CD4-positive, alpha-beta T cell (primary cell): ENCODE results near the gene CLIP2. TPM values are rescaled to one million over a fixed set of nuclear protein-coding genes. Genes with fewer than 3 reads are reported as not detected.

Source experiments
- ATAC-seq: fragments of 200-7000 bp; cut with Tn5 transposase; one replicate; pipeline ENCODE4 v1.10.0; 2022; ENCODE audit warnings: mild to moderate bottlenecking; ENCODE audit not compliant: poor library complexity
- CTCF ChIA-PET: fragments of 350-600 bp; sonication (Branson Sonifier 250); formaldehyde crosslinking; loops from one replicate; lab custom pipeline; 2021; ENCODE audit warnings: antibody characterized with exemption, inconsistent platforms; lab: Charles Lee
- POLR2A ChIA-PET: fragments of 350-600 bp; sonication (Branson Sonifier 250); formaldehyde crosslinking; loops from one replicate; lab custom pipeline; 2021; ENCODE audit warnings: antibody characterized with exemption, inconsistent platforms; lab: Charles Lee
- DNase-seq, 14 experiments: peaks; one replicate each; pipeline ENCODE4 v3.0.0-alpha.2; 2013 to 2020; ENCODE audit warnings: mixed read lengths in 2 of 14
- H3K27ac ChIP-seq, 2 donors: one replicate each; pipeline versions ENCODE4 v1.5.1 to v1.7.0; 2013; ENCODE audit warnings: low read length in 2 of 2, low read depth in 1 of 2, mild to moderate bottlenecking in 1 of 2
- H3K27me3 ChIP-seq, 2 experiments: 1 replicate in 1 of 2; 2 replicates in 1 of 2; pipeline versions ENCODE4 v1.6.1 to v1.7.0; 2013; ENCODE audit warnings: low read length in 2 of 2, control low read depth in 1 of 2, mild to moderate bottlenecking in 1 of 2, moderate library complexity in 1 of 2; ENCODE audit not compliant: insufficient read depth in 2 of 2, control insufficient read depth in 1 of 2
- H3K36me3 ChIP-seq: one replicate; pipeline ENCODE4 v1.6.1; 2013; ENCODE audit warnings: low read length, control low read depth; ENCODE audit not compliant: insufficient read depth
- H3K4me1 ChIP-seq: one replicate; pipeline ENCODE4 v1.6.1; 2013; ENCODE audit warnings: low read length, control low read depth; ENCODE audit not compliant: insufficient read depth
- H3K4me3 ChIP-seq: one replicate; pipeline ENCODE4 v1.5.1; 2013; ENCODE audit warnings: mild to moderate bottlenecking, low read length, moderate library complexity
- H3K9me3 ChIP-seq, 2 experiments: 1 replicate in 1 of 2; 2 replicates in 1 of 2; pipeline versions ENCODE4 v1.6.1 to v1.7.0; 2013; ENCODE audit warnings: low read length in 2 of 2, mild to moderate bottlenecking in 2 of 2, control low read depth in 1 of 2, moderate library complexity in 1 of 2; ENCODE audit not compliant: control insufficient read depth in 1 of 2, insufficient read depth in 1 of 2
- H3K27ac Mint-ChIP-seq: one replicate; pipeline ENCODE4 v1.8.0; 2020; ENCODE audit warnings: mixed read lengths
- H3K27me3 Mint-ChIP-seq: one replicate; pipeline ENCODE4 v1.8.0; 2021; ENCODE audit warnings: mixed read lengths
- H3K36me3 Mint-ChIP-seq: one replicate; pipeline ENCODE4 v1.8.0; 2021; ENCODE audit warnings: low read depth, mixed read lengths
- H3K4me1 Mint-ChIP-seq: one replicate; pipeline ENCODE4 v1.8.0; 2021; ENCODE audit warnings: low read depth, mixed read lengths
- H3K4me3 Mint-ChIP-seq: one replicate; pipeline ENCODE4 v1.8.0; 2020; ENCODE audit warnings: mild to moderate bottlenecking, mixed read lengths
- H3K9me3 Mint-ChIP-seq: one replicate; pipeline ENCODE4 v1.8.0; 2020; ENCODE audit warnings: mixed read lengths
- intact Hi-C, 2 experiments: fragments of 100-400 bp; cut with DNase I in 1 of 2; cut with micrococcal nuclease in 1 of 2; formaldehyde crosslinking; loops; one replicate each; pipeline versions ENCODE4 v1.15.1 to v1.9.0; 2023 to 2025; cut with DNase I, micrococcal nuclease
- total RNA-seq, 174 experiments: library from RNA in 2 of 174; stranded (reverse) in 2 of 174; gene quantifications; one replicate each; pipeline ENCODE4 v1.2.3 and lab custom pipeline; 2021 to 2026
- TF ChIP-seq, protein P1 (sequence below): fragments of 200-600 bp; IDR thresholded peaks from one replicate; pipeline ENCODE4 v1.8.0; 2022; ENCODE audit warnings: antibody characterized with exemption, mild to moderate bottlenecking

Gene CLIP2
- total RNA-seq, 2 experiments from 2014 or later, result 2.4 to 2.7 TPM

DNA sequence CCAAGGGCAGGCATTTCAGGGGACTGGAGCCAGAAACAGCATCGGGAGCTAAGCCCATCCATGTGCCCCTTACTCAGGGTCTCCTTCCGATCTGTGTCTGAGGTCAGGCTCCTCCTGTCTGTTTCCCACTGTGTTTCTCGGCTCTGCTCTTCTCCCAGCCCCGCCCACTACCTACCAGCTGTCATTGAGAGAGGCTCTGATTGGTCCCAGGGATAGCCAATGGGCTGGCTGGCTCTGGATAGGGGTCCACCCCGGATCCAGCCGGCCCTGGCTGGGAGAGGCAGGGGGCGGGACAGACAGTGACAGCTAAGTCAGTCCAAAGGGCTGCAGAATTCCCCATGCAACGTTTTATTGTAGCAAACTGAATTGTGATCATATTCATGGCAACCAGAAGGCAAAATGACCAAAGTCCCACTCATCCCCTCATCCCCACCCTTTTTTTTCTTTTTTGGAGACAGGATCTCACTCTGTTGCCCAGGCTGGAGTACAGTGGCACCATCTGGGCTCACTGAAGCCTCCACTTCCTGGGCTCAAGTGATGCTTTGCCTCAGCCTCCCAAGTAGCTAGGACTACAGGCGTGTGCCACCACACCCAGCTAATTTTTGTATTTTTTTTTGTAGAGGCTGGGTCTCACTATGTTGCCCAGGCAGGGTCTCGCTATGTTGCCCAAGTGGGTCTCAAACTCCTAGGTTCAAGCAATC is 76.3 kb downstream of the CLIP2 start:
- no peak overlapping the region for H3K27ac Mint-ChIP-seq
- Histone ChIP-seq H3K4me1 (no peaks in the 10 kb centered on the region), H3K9me3 (no peaks in the 10 kb centered on the region), H3K27ac (no peak overlapping the region), H3K4me3 (no peak overlapping the region), H3K27me3 (no peaks in the 10 kb centered on the region), H3K36me3 (no peaks in the 10 kb centered on the region)
- ChIA-PET POLR2A (no interaction called here), CTCF (no interaction called here)
- DNase-seq (no peak), ATAC-seq (no peak)
- no peaks in the 10 kb centered on the region for H3K27me3 Mint-ChIP-seq
- no peak overlapping the region for H3K4me3 Mint-ChIP-seq
- TF ChIP-seq, protein P1, sequence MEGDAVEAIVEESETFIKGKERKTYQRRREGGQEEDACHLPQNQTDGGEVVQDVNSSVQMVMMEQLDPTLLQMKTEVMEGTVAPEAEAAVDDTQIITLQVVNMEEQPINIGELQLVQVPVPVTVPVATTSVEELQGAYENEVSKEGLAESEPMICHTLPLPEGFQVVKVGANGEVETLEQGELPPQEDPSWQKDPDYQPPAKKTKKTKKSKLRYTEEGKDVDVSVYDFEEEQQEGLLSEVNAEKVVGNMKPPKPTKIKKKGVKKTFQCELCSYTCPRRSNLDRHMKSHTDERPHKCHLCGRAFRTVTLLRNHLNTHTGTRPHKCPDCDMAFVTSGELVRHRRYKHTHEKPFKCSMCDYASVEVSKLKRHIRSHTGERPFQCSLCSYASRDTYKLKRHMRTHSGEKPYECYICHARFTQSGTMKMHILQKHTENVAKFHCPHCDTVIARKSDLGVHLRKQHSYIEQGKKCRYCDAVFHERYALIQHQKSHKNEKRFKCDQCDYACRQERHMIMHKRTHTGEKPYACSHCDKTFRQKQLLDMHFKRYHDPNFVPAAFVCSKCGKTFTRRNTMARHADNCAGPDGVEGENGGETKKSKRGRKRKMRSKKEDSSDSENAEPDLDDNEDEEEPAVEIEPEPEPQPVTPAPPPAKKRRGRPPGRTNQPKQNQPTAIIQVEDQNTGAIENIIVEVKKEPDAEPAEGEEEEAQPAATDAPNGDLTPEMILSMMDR, result no peak
- intact Hi-C loops, result no loop called here
- no peaks in the 10 kb centered on the region for H3K4me1 Mint-ChIP-seq
- no peaks in the 10 kb centered on the region for H3K9me3 Mint-ChIP-seq
- H3K36me3 Mint-ChIP-seq, result no peaks in the 10 kb centered on the region

DNA sequence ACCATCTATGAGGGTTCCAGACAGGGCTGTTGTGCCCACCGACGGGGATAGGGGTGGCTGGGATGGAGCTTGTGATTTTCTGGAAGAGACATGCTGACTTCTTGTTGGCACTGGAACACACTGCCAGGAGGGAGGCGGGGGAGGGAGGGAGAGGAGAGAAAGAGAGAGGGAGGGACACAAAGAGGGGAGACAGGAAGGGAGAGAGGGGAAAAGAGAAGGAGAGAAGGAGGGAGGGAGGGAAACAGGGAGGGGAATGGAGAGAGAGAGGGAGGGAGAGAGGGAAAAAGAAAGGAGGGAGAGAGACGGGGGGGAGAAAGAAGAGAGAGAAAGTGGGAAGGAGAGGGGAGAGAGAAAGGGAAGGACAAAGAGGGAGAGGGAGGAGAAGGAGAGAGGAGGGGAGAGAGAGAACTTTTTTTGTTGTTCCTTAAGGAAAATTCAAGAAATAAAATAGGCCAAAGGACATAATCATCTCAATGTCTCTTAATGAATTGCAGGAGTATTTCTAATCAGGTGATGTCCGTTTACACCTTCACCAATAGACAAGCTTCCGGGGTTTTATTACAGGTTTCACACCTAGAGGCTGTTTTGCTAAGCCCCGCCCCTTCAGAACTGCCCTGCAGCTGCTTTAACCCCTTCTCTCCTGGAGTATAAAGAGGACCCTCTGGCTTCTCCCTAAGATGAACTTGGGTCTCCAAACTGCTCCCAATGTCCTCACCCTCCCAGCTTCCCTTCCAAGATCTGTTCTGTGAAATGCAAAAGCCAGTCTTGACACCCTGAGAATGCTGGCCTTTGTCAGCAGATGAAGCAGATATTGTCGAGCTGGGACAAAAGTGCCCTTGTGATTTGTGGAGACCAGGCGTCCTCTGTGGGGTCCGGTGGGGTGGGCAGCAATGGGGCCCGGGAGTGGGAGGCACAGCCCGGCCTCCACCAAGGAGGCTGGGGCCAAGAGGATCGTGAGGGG is 82.5 kb downstream of the CLIP2 start:
- H3K36me3 ChIP-seq, result no peaks in the 10 kb centered on the region
- POLR2A ChIA-PET, result no interaction called here
- CTCF ChIA-PET, result interaction anchor here (0.7 kb wide), 1 partner anchor 349 kb away, joined by 3 read pairs; no protein-coding TSS in a partner anchor
- Mint-ChIP-seq H3K27me3 (peaks cover 4% of the 10 kb centered on the region), H3K4me3 (no peak overlapping the region), H3K27ac (no peak overlapping the region), H3K4me1 (no peaks in the 10 kb centered on the region), H3K36me3 (no peaks in the 10 kb centered on the region), H3K9me3 (no peaks in the 10 kb centered on the region)
- intact Hi-C loops, result no loop called here
- H3K27ac ChIP-seq, result no peak overlapping the region
- DNase-seq (peak in 2 of 14 experiments; percentile 10 to 12), ATAC-seq (no peak)
- no peak overlapping the region for H3K4me3 ChIP-seq
- H3K4me1 ChIP-seq, result peaks cover 4% of the 10 kb centered on the region
- no peaks in the 10 kb centered on the region for H3K9me3 ChIP-seq
- TF ChIP-seq, protein P1, result no peak
- H3K27me3 ChIP-seq, result no peaks in the 10 kb centered on the region

DNA sequence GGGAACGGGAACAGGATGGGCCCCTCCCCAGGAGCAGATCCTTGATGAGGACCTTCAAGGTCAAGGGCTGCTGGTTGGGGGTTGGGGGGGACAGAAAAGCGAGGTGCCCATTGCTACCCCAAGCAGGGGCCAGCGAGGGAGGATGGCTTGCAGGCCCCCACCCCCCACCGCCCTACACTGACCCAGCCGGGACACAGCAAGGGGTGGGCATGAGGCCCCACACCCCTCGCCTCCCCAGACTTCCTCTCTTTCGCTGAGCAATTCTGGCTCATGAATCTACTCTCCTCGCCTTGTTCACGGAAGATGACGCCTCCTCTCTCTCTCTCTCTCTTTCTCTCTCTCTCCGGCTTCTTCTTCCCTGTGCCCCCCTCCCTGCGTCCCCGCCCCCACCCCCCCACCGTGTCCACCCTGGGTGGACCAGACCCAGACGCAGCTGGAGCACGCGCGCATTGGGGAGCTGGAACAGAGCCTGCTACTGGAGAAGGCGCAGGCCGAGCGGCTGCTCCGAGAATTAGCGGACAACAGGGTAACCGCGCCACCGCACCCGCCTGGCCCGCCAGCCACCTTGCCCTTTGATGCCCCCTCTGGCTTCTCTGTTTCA is 83.4 kb downstream of the CLIP2 start:
- TF ChIP-seq, protein P1, result no peak
- Mint-ChIP-seq H3K27me3 (peaks cover 4% of the 10 kb centered on the region), H3K27ac (no peak overlapping the region), H3K4me1 (no peaks in the 10 kb centered on the region), H3K4me3 (no peak overlapping the region), H3K9me3 (no peaks in the 10 kb centered on the region), H3K36me3 (no peaks in the 10 kb centered on the region)
- intact Hi-C loops, result no loop called here
- ATAC-seq, result no peak
- no peaks in the 10 kb centered on the region for H3K36me3 ChIP-seq
- H3K27ac ChIP-seq, result no peak overlapping the region
- CTCF ChIA-PET, result no interaction called here
- no peak overlapping the region for H3K4me3 ChIP-seq
- DNase-seq, result no peak
- H3K9me3 ChIP-seq, result no peaks in the 10 kb centered on the region
- H3K4me1 ChIP-seq, result peaks cover 4% of the 10 kb centered on the region
- no peaks in the 10 kb centered on the region for H3K27me3 ChIP-seq
- POLR2A ChIA-PET, result no interaction called here
